Transverse colon (tissue), 4 donors: Measurements from ENCODE around the gene CORO2B.

Experiments
- EP300 ChIP-seq: sonication (generic); formaldehyde crosslinking; IDR thresholded peaks from one replicate; pipeline ENCODE4 v1.6.1; 2017; ENCODE audit warnings: antibody characterized with exemption, low read depth
- POLR2A ChIP-seq: fragments of 450-650 bp; IDR thresholded peaks from one replicate; pipeline ENCODE4 v1.6.1; 2016; ENCODE audit warnings: antibody characterized with exemption, mild to moderate bottlenecking, moderate library complexity
- POLR2AphosphoS5 ChIP-seq, 3 donors: sonication (generic); formaldehyde crosslinking; IDR thresholded peaks; one replicate each; pipeline ENCODE4 v1.6.1; 2016; ENCODE audit warnings: antibody characterized with exemption in 3 of 3
- TF ChIP-seq, protein P1 (sequence below), 5 experiments: fragments of 200-600 bp in 3 of 5; fragments of 450-650 bp in 2 of 5; sonication (generic) in 3 of 5; IDR thresholded peaks; 1 replicate in 2 of 5; 2 replicates in 3 of 5; pipeline ENCODE4 v1.5.1; 2016 to 2017; ENCODE audit warnings: antibody characterized with exemption in 5 of 5, inconsistent platforms in 3 of 5, mild to moderate bottlenecking in 2 of 5, moderate library complexity in 1 of 5

DNA sequence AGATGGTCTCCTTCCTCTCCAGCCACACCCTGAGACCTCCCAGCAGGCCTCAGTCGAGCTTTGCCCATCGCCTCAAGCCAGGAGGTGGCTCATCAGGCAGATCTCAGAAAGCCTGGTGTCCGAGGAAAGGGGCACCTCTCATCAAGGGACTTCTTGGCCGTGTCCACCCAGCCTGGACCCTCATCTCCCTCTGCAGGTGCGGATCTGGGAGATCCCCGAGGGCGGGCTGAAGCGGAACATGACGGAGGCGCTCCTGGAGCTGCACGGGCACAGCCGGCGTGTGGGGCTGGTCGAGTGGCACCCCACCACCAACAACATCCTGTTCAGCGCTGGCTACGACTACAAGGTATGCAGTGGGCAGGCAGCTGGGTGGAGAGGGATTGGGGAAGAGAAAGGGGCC lies 131.7 kb downstream of the CORO2B start:
- TF ChIP-seq, protein P1, sequence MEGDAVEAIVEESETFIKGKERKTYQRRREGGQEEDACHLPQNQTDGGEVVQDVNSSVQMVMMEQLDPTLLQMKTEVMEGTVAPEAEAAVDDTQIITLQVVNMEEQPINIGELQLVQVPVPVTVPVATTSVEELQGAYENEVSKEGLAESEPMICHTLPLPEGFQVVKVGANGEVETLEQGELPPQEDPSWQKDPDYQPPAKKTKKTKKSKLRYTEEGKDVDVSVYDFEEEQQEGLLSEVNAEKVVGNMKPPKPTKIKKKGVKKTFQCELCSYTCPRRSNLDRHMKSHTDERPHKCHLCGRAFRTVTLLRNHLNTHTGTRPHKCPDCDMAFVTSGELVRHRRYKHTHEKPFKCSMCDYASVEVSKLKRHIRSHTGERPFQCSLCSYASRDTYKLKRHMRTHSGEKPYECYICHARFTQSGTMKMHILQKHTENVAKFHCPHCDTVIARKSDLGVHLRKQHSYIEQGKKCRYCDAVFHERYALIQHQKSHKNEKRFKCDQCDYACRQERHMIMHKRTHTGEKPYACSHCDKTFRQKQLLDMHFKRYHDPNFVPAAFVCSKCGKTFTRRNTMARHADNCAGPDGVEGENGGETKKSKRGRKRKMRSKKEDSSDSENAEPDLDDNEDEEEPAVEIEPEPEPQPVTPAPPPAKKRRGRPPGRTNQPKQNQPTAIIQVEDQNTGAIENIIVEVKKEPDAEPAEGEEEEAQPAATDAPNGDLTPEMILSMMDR (IDR thresholded peaks at IDR 0.05): no peak
- no peak for TF ChIP-seq POLR2A
- TF ChIP-seq EP300: no peak
- TF ChIP-seq POLR2AphosphoS5 (IDR thresholded peaks at IDR 0.05): no peak
